ENCODE results near the gene DKK1. TPM values are rescaled to one million over a fixed set of nuclear protein-coding genes. Genes with fewer than 3 reads are reported as not detected.

Gene DKK1
- total and polyA plus RNA-seq, 2 of the 13 experiments (the other 11 are each of a cell fraction or from before 2014, with no cell fraction given) = 123 to 262 TPM

DNA sequence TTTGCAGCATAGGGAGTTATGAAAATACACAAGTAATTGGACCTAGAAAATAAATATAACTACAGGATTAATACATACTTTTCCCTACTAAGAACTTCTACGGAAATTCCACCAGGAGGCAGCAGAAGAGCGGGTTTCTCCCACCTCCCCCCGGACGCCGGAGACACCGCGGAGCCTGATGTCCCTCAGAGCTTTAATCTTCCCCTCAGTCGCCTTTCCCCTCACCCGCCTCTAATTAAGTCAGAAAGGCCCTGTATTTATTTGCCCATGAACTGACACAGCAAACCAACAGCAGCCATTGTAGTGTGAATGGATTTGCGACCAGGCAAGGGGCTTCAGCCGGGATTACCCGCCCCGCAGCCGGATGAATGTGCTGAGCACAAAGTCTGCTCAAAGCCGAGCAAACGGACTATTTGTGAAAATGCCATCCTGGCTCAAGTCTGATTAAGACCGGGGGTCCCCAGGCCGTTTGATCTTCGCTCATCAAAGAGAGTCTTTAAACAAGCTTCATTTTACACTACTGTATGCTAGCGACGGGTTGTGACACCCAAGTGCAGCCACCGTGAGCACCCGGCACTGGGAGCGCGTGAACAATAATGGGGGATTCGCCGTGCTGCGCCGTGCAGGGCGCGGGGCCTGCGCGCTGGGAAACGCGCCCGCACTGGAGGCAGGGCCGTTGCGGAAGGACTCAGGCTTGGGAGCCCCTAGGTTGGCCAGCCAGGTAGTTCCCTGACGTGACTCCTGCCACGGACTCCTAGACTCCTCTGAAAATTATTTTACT, 5.6 kb upstream of the DKK1 start (continued):
- TF ChIP-seq, protein P1, sequence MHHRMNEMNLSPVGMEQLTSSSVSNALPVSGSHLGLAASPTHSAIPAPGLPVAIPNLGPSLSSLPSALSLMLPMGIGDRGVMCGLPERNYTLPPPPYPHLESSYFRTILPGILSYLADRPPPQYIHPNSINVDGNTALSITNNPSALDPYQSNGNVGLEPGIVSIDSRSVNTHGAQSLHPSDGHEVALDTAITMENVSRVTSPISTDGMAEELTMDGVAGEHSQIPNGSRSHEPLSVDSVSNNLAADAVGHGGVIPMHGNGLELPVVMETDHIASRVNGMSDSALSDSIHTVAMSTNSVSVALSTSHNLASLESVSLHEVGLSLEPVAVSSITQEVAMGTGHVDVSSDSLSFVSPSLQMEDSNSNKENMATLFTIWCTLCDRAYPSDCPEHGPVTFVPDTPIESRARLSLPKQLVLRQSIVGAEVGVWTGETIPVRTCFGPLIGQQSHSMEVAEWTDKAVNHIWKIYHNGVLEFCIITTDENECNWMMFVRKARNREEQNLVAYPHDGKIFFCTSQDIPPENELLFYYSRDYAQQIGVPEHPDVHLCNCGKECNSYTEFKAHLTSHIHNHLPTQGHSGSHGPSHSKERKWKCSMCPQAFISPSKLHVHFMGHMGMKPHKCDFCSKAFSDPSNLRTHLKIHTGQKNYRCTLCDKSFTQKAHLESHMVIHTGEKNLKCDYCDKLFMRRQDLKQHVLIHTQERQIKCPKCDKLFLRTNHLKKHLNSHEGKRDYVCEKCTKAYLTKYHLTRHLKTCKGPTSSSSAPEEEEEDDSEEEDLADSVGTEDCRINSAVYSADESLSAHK (CRISPR knock-in tag; IDR thresholded peaks at IDR 0.05; ENCODE audit: borderline replicate concordance) = no peak
- TF ChIP-seq ZNF569 (CRISPR knock-in tag; IDR thresholded peaks at IDR 0.05; ENCODE audit: borderline replicate concordance) (no peak), YEATS2 (CRISPR knock-in tag; IDR thresholded peaks at IDR 0.05; ENCODE audit: borderline replicate concordance) (no peak), ZNF646 (CRISPR knock-in tag; IDR thresholded peaks at IDR 0.05) (0 out of 2 replicates have a peak, but pooled peaks have one; percentile 7), ZNF7 (CRISPR knock-in tag; IDR thresholded peaks at IDR 0.05) (no peak), RFX5 (IDR thresholded peaks at IDR 0.05; ENCODE audit: low read depth, low read length) (no peak), ZFP41 (CRISPR knock-in tag; IDR thresholded peaks at IDR 0.05; ENCODE audit: borderline replicate concordance) (no peak; the same call in 1 of the 2 replicates), RXRA (CRISPR knock-in tag; IDR thresholded peaks at IDR 0.05) (peak; percentile 63), TFDP1 (CRISPR knock-in tag; IDR thresholded peaks at IDR 0.05; ENCODE audit: borderline replicate concordance) (peak; percentile 21; the same call in 1 of the 2 replicates), SNAPC2 (CRISPR knock-in tag; IDR thresholded peaks at IDR 0.05) (no peak), ZNF816 (CRISPR knock-in tag; IDR thresholded peaks at IDR 0.05; ENCODE audit: borderline replicate concordance) (no peak), ARID2 (CRISPR knock-in tag; IDR thresholded peaks at IDR 0.05; ENCODE audit: borderline replicate concordance) (no peak), MLLT10 (CRISPR knock-in tag; IDR thresholded peaks at IDR 0.05) (no peak), NPAS2 (CRISPR knock-in tag; IDR thresholded peaks at IDR 0.05; ENCODE audit: borderline replicate concordance) (no peak), ZNF430 (CRISPR knock-in tag; IDR thresholded peaks at IDR 0.05) (no peak), FOXC1 (CRISPR knock-in tag; IDR thresholded peaks at IDR 0.05; ENCODE audit: borderline replicate concordance) (peak; percentile 91), CHCHD3 (CRISPR knock-in tag; IDR thresholded peaks at IDR 0.05) (no peak), SP5 (CRISPR knock-in tag; IDR thresholded peaks at IDR 0.05; ENCODE audit: borderline replicate concordance, low read depth) (peak; percentile 9; the same call in 1 of the 2 replicates)

Data from HepG2 (cell line).